Right lobe of liver (tissue), 4 donors: Measurements from ENCODE around the gene HDX.

ENCODE experiments used
- POLR2A ChIP-seq: fragments of 450-650 bp; IDR thresholded peaks from one replicate; pipeline ENCODE4 v1.6.1; 2017; ENCODE audit warnings: antibody characterized with exemption, mild to moderate bottlenecking
- TF ChIP-seq, protein P1 (sequence below), 4 donors: fragments of 200-600 bp in 3 of 4; fragments of 450-650 bp in 1 of 4; IDR thresholded peaks; one replicate each; pipeline versions ENCODE4 v1.5.1 to v1.8.0; 2016 to 2022; ENCODE audit warnings: antibody characterized with exemption in 4 of 4, mild to moderate bottlenecking in 2 of 4
- donor health status: DM: no; HTN: no; CAD: no.
- donor health status: DM: no; HTN: no; CAD: no.
- donor health status: DM: no; HTN: yes; CAD: no.

GRCh38 chrX:84479086-84479485, 23.2 kb downstream of the HDX start:
- no peak for TF ChIP-seq POLR2A
- TF ChIP-seq, protein P1, sequence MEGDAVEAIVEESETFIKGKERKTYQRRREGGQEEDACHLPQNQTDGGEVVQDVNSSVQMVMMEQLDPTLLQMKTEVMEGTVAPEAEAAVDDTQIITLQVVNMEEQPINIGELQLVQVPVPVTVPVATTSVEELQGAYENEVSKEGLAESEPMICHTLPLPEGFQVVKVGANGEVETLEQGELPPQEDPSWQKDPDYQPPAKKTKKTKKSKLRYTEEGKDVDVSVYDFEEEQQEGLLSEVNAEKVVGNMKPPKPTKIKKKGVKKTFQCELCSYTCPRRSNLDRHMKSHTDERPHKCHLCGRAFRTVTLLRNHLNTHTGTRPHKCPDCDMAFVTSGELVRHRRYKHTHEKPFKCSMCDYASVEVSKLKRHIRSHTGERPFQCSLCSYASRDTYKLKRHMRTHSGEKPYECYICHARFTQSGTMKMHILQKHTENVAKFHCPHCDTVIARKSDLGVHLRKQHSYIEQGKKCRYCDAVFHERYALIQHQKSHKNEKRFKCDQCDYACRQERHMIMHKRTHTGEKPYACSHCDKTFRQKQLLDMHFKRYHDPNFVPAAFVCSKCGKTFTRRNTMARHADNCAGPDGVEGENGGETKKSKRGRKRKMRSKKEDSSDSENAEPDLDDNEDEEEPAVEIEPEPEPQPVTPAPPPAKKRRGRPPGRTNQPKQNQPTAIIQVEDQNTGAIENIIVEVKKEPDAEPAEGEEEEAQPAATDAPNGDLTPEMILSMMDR (IDR thresholded peaks at IDR 0.05) = no peak
